AG04450 (cell line): ENCODE measurements around the gene CHN1. TPM values are rescaled to one million over a fixed set of nuclear protein-coding genes. Genes with fewer than 3 reads are reported as not detected.
A peak's percentile ranks its signal among the peaks of the same experiment; 100 is the strongest.

Experiments used
- CTCF ChIA-PET: fragments of 300-600, 350-600 bp; formaldehyde crosslinking; extraction: SDS; loops from one replicate; lab custom pipeline; 2022; ENCODE audit warnings: antibody characterized with exemption, inconsistent platforms; lab: Charles Lee
- POLR2A ChIA-PET: fragments of 350-600 bp; formaldehyde crosslinking; extraction: SDS; loops from one replicate; lab custom pipeline; 2021; ENCODE audit warnings: antibody characterized with exemption, inconsistent platforms; lab: Yijun Ruan, JAX
- DNase-seq: peaks from one replicate; pipeline ENCODE4 v3.0.0-alpha.2; 2011; ENCODE audit warnings: low read depth, low spot score
- H3K27ac ChIP-seq: one replicate; pipeline ENCODE4 v1.5.1; 2012; ENCODE audit warnings: low read depth, low read length, control low read depth
- H3K27me3 ChIP-seq: one replicate; pipeline ENCODE4 v1.6.0; 2012; ENCODE audit warnings: low read length; ENCODE audit not compliant: control insufficient read depth, insufficient read depth
- H3K4me3 ChIP-seq: 2 replicates; pipeline ENCODE4 v1.5.1; 2011; ENCODE audit warnings: mild to moderate bottlenecking, low read depth, low read length, control low read depth
- H3K9me3 ChIP-seq: 2 replicates; pipeline ENCODE4 v1.5.1; 2012; ENCODE audit warnings: low read length; ENCODE audit not compliant: control insufficient read depth, insufficient read depth
- CTCF ChIP-seq: IDR thresholded peaks from 2 replicates; pipeline ENCODE4 v1.5.1; 2011; ENCODE audit warnings: low read depth, low read length, control low read depth, inconsistent platforms
- polyA plus RNA-seq: library from polyadenylated mRNA; depleted of rRNA; stranded (reverse); fragments of >200 nt; gene quantifications from 2 replicates; pipeline ENCODE4 v1.2.3, GENCODE V29; 2011

The CHN1 gene
- polyA plus RNA-seq, 1 experiment: 258 TPM

GRCh38 chr2:174844295-174844708 is 160.9 kb downstream of the CHN1 start:
- POLR2A ChIA-PET: no interaction called here
- H3K27ac ChIP-seq: no peak overlapping the region
- TF ChIP-seq CTCF: no peak
- DNase-seq: no peak
- H3K4me3 ChIP-seq: peak overlapping the region; percentile 70
- H3K9me3 ChIP-seq: no peaks in the 10 kb centered on the region
- H3K27me3 ChIP-seq: no peaks in the 10 kb centered on the region
- CTCF ChIA-PET: interaction anchor here (0.6 to 2.4 kb wide), 4 partner anchors 51 to 140 kb away, joined by 3 to 12 read pairs (median 4); no protein-coding TSS in a partner anchor

- Histone ChIP-seq H3K27me3 (no peaks in the 10 kb centered on the region), H3K27ac (no peak overlapping the region), H3K9me3 (no peaks in the 10 kb centered on the region), H3K4me3 (no peak overlapping the region)
- CTCF ChIA-PET: interaction anchor here (2.3 to 2.4 kb wide), 2 partner anchors 93 to 142 kb away, joined by 5 to 12 read pairs; no protein-coding TSS in a partner anchor
- no peak for TF ChIP-seq CTCF
- no peak for DNase-seq
- POLR2A ChIA-PET: no interaction called here
Observed at GRCh38 chr2:174842496-174842895, 162.7 kb downstream of the CHN1 start.

GRCh38 chr2:174841936-174842335 is 163.2 kb downstream of the CHN1 start:
- POLR2A ChIA-PET: no interaction called here
- no peak for DNase-seq
- CTCF ChIA-PET: no interaction called here
- no peak for TF ChIP-seq CTCF
- Histone ChIP-seq H3K4me3 (no peak overlapping the region), H3K9me3 (no peaks in the 10 kb centered on the region), H3K27ac (no peak overlapping the region), H3K27me3 (no peaks in the 10 kb centered on the region)

GRCh38 chr2:174841350-174841749 is 163.8 kb downstream of the CHN1 start:
- Histone ChIP-seq H3K9me3 (no peaks in the 10 kb centered on the region), H3K27ac (peak overlapping the region; percentile 53), H3K4me3 (peak overlapping the region; percentile 11), H3K27me3 (no peaks in the 10 kb centered on the region)
- no peak for DNase-seq
- TF ChIP-seq CTCF: no peak
- CTCF ChIA-PET: interaction anchor here (1.0 to 1.8 kb wide), 4 partner anchors 8 to 148 kb away, joined by 3 to 5 read pairs (median 5); no protein-coding TSS in a partner anchor
- POLR2A ChIA-PET: no interaction called here

GRCh38 chr2:174840436-174840835 is 164.7 kb downstream of the CHN1 start:
- H3K27ac ChIP-seq: no peak overlapping the region
- no peak for TF ChIP-seq CTCF
- H3K27me3 ChIP-seq: no peaks in the 10 kb centered on the region
- POLR2A ChIA-PET: interaction anchor here (1.0 kb wide), 1 partner anchor 53 kb away, joined by 3 read pairs; no protein-coding TSS in a partner anchor
- CTCF ChIA-PET: interaction anchor here (1.0 to 1.8 kb wide), 4 partner anchors 9 to 149 kb away, joined by 3 to 5 read pairs (median 5); no protein-coding TSS in a partner anchor
- DNase-seq: peak; percentile 43
- H3K4me3 ChIP-seq: no peak overlapping the region
- H3K9me3 ChIP-seq: no peaks in the 10 kb centered on the region
